NCI-H82 treated with DMSO at 0.1 percent for 48 hours (cell line): ENCODE measurements around the gene TLL2.
A peak's percentile ranks its signal among the peaks of the same experiment; 100 is the strongest.

ENCODE experiments used
- DNase-seq: peaks from one replicate; lab custom pipeline; 2025; ENCODE audit not compliant: unreplicated experiment; lab: John Stamatoyannopoulos, UW

The TLL2 gene

DNA sequence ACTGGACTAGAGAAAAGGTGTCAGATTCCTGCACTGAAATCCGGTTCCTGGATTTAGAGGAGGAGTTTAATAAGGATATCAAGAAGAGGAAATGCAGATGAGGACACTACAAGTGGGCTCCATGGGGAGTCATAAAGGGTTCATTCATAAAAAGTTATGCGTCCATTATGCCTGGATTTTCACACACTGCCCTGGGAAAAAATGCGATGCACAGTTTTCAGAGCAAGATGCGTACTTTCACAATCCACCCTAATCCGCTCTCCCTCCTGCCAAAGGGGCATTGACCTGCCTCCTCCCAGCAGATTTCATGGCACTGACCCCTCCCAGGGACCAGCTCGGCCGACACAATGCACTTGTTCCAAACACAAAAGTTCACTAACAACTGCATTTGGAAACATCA, 112.7 kb downstream of the TLL2 start:
- no peak for DNase-seq

- DNase-seq = no peak
These were observed 113.3 kb downstream of the TLL2 start for GRCh38 chr10:96400465-96400864.

DNA sequence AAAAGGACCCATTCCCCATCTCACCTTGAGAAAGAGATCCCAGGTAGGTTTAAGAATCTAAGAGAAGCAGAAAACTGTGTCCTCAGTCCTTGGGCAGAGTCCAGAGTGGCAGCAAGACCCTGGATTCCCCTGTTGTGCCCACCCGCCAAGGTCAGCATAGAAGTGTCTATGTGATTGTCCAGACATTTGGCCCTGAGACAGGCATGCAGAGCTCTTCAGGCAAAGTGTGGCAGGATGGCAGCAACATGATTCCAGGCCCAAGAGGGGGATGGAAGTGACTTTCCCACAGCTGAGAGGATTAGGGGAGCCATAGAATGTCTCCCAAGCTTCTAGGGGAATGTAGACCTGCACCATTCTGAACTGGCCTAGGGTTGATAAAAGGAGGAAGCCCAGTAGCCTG, 115.8 kb downstream of the TLL2 start:
- DNase-seq = no peak

GRCh38 chr10:96395931-96396877, 117.5 kb downstream of the TLL2 start:
- DNase-seq = no peak

DNA sequence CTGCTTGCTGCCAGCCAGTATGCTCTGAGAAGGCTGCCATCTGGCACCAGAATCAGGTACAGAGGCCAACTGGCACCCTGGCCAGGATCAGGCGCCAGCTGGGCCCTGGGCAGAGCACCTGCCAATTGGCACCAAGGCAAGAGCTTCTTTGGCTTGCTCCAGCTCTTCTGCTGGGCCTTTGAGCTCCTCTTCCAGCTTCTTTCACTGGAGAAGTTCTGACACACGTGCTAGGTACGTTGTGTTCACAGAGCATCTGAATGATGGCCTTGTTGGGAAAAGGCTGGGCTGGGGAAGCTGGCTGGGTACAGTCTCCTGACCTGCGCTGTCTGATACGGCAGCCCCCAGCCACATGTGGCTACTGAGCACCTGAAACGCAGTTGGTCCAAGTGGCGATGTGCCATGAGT, 123.3 kb downstream of the TLL2 start:
- no peak for DNase-seq

- DNase-seq = no peak
These were observed 123.9 kb downstream of the TLL2 start for GRCh38 chr10:96389785-96390184.

DNA sequence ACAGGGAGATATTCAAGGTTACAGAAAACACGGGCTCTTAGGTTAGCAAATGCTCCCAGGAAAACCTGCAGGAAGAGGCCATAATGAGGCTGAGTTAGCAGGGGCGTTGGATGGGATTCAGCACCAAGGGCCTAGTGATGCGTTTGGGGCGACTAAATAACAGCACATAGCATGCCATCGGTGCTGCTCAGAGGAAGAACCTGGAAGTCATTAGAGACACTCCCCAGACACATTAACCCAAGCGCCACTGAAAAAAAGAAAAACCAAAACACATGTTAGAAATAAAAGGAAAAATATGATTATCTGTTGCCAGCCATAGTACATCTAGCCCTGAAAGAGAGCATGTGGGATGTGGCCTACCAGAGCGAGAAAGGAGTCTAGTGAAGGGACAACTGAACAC, 126.1 kb downstream of the TLL2 start:
- no peak for DNase-seq

GRCh38 chr10:96387161-96387560, 126.6 kb downstream of the TLL2 start:
- DNase-seq = no peak

- DNase-seq = no peak
These were observed 129.2 kb downstream of the TLL2 start for GRCh38 chr10:96384506-96384905.

DNA sequence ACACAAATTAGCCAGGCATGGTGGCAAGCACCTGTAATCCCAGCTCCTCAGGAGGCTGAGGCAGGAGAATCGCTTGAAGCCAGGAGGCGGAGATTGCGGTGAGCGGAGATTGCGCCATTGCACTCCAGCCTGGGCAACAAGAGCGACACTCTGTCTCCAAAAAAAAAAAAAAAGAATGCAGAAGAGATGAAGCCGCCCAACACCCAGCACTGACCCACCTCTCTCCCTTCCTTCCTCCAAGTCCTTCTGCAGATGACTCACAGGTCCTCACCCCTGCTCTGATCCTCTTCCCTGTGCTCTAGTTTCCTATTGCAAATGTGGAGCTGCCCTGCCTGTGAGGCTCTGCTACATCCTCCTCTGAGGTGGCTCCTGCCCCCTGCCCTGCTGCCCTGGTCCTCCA, 132.9 kb downstream of the TLL2 start:
- DNase-seq = no peak

DNA sequence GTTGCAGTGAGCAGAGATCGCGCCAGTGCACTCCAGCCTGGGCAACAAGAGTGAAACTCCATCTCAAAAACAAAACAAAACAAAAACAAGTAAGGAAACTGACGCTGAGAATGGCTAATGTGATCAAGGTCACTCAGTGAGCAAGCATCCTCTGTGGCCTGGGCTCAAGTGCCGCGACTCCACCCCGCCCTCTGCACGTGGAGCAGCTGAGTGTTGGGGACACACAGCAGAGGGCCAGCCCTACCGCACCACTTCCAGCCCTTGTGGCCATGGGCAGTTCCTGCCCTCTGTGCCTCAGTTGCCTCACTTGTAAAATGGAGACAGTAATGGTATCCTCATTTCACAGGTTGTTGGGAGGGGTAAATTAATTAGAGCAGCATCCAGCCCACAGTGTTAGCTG, 134.0 kb downstream of the TLL2 start:
- DNase-seq = no peak

- no peak for DNase-seq
These were observed 135.0 kb downstream of the TLL2 start for GRCh38 chr10:96378741-96379140.

- no peak for DNase-seq
These were observed 135.9 kb downstream of the TLL2 start for GRCh38 chr10:96377816-96378294.

DNA sequence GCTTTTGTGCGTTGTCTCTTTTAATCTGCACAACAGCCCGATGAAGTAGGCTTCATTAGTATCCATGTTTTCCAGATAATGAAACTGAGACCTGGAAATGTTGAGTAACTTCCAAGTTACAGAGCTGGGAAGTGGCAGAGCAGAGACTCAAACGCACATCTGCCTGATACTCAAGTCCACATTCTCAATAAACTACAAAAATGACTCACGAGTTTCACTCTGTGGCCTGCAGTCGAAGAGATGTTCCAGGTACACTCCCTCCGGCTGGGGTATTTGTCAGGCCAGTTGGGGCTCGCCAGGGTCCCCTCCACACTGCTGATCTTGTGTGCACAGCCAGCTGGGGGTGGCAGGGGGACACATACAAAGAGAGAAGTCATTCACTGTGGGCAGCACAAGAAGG, 137.2 kb downstream of the TLL2 start:
- no peak for DNase-seq

GRCh38 chr10:96374985-96375830, 138.5 kb downstream of the TLL2 start:
- DNase-seq = peak; percentile 39

DNA sequence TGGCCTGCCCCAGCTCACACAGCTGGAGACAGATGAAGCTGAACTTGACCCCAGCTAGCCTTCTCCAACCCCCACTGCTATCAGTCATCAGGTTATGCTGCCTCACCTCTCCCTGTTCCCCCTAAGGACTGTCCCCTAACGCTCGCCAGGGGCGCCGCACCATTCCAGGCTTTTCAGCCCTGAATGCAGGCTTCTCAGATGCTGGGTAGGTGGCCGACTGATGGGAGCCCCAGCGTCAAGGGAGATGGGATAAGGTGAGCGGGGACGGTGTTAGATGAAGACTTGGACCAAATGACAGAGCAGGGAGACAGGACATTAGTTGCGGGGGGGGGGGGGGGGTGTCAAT, 139.1 kb downstream of the TLL2 start:
- no peak for DNase-seq

GRCh38 chr10:96374004-96374403, 139.7 kb downstream of the TLL2 start:
- no peak for DNase-seq

DNA sequence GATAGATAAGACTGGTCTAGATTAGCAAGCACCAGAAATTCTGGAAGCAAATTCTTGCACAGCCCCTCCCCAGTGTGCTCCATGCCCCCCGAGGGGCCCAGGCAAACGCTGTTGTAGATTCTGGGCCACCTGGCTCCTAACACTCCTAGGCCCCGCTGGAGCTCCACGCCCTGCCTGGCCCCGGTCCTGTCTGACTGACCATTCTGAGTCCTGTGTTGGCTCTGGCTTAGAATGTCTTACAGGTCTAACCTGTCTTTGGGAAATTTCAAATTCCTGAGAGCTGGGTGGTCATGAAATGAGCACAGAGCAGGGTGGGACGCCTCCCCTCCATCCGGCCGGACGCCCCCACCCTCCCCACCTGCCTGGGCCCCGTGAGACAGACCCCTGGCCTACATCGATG, 142.4 kb downstream of the TLL2 start:
- DNase-seq = no peak

- peak; percentile 3 for DNase-seq
These were observed 143.1 kb downstream of the TLL2 start for GRCh38 chr10:96370584-96371157.

DNA sequence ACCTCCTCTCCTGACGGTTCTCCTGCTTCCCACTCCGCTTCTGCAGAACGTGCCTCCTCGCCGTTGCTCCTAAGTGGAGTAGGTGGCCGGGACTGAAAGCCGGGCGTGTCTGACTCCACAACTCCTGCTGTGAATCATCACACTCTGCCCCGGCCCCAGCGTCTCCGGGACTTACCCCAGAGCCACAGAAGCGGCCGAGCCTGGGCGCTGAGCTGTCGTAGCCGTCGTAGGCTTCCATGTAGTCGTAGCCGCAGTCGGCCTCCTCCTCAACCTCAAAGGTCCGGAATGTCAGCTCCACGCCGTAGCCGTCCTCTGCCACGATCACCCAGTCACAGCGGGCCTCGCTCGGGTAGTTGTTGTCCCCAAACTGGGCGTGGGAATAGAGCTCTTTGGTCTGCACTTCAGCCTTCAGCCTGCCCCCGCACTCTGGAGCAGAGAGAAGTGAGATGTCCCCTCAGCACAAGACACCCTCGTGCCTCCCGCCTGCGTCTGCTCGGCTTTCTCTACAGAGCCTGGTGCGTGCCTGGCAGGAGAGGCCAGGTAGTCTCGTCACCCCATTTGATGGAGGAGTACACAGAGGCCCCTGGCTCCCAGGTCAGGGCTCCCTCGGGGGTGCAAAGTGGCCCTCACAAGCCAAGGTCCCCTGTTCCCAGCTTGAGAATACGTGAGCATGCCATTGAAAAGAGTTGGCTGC, 143.7 kb downstream of the TLL2 start:
- DNase-seq = no peak

- DNase-seq = no peak
These were observed 144.8 kb downstream of the TLL2 start for GRCh38 chr10:96368971-96369370.
